ENCODE data around the gene LRP10. TPM values are rescaled to one million over a fixed set of nuclear protein-coding genes. Genes with fewer than 3 reads are reported as not detected.
A peak's percentile ranks its signal among the peaks of the same experiment; 100 is the strongest.

The LRP10 gene
- total RNA-seq, 2 experiments from 2014 or later, result 17.6 to 18.7 TPM

GRCh38 chr14:22886500-22887259 is 15.1 kb downstream of the LRP10 start:
- Mint-ChIP-seq H3K27me3 (no peaks in the 10 kb centered on the region), H3K4me3 (peak overlapping the region; percentile 80), H3K27ac (peak overlapping the region; percentile 80), H3K4me1 (peaks cover 42% of the 10 kb centered on the region), H3K9me3 (no peaks in the 10 kb centered on the region), H3K36me3 (no peaks in the 10 kb centered on the region)
- peak; percentile 76 for DNase-seq

- H3K9me3 Mint-ChIP-seq, result no peaks in the 10 kb centered on the region
- DNase-seq, result peak; percentile 18
Measured at GRCh38 chr14:22887260-22887989, 15.9 kb downstream of the LRP10 start.

GRCh38 chr14:22887990-22888378 is 16.4 kb downstream of the LRP10 start:
- Mint-ChIP-seq H3K4me3 (peak overlapping the region; percentile 80), H3K4me1 (peaks cover 35% of the 10 kb centered on the region), H3K27ac (peak overlapping the region; percentile 50), H3K36me3 (no peaks in the 10 kb centered on the region), H3K27me3 (no peaks in the 10 kb centered on the region), H3K9me3 (no peaks in the 10 kb centered on the region)
- peak; percentile 64 for DNase-seq

More at GRCh38 chr14:22887260-22887989, 15.9 kb downstream of the LRP10 start:
- peak overlapping the region; percentile 80 for H3K4me3 Mint-ChIP-seq
- peaks cover 37% of the 10 kb centered on the region for H3K4me1 Mint-ChIP-seq
- H3K36me3 Mint-ChIP-seq, result no peaks in the 10 kb centered on the region
- H3K27me3 Mint-ChIP-seq, result no peaks in the 10 kb centered on the region
- H3K27ac Mint-ChIP-seq, result peak overlapping the region; percentile 80

GRCh38 chr14:22888662-22889061 is 17.1 kb downstream of the LRP10 start:
- DNase-seq, result no peak
- Mint-ChIP-seq H3K4me3 (no peak overlapping the region), H3K36me3 (no peaks in the 10 kb centered on the region), H3K27ac (no peak overlapping the region), H3K27me3 (no peaks in the 10 kb centered on the region), H3K4me1 (peaks cover 30% of the 10 kb centered on the region), H3K9me3 (no peaks in the 10 kb centered on the region)

GRCh38 chr14:22890416-22890815 is 18.9 kb downstream of the LRP10 start:
- Mint-ChIP-seq H3K4me1 (peaks cover 22% of the 10 kb centered on the region), H3K27ac (no peak overlapping the region), H3K4me3 (no peak overlapping the region), H3K9me3 (no peaks in the 10 kb centered on the region), H3K36me3 (no peaks in the 10 kb centered on the region), H3K27me3 (no peaks in the 10 kb centered on the region)
- DNase-seq, result no peak

GRCh38 chr14:22892488-22892887 is 20.9 kb downstream of the LRP10 start:
- H3K4me1 Mint-ChIP-seq, result peaks cover 10% of the 10 kb centered on the region
- no peak overlapping the region for H3K27ac Mint-ChIP-seq
- no peak overlapping the region for H3K4me3 Mint-ChIP-seq

GRCh38 chr14:22893706-22894105 is 22.2 kb downstream of the LRP10 start:
- Mint-ChIP-seq H3K4me3 (no peak overlapping the region), H3K27me3 (no peaks in the 10 kb centered on the region), H3K36me3 (no peaks in the 10 kb centered on the region), H3K9me3 (no peaks in the 10 kb centered on the region), H3K4me1 (peaks cover 4% of the 10 kb centered on the region), H3K27ac (no peak overlapping the region)
- no peak for DNase-seq

More at GRCh38 chr14:22892488-22892887, 20.9 kb downstream of the LRP10 start:
- H3K27me3 Mint-ChIP-seq, result no peaks in the 10 kb centered on the region
- H3K9me3 Mint-ChIP-seq, result no peaks in the 10 kb centered on the region
- no peak for DNase-seq
- no peaks in the 10 kb centered on the region for H3K36me3 Mint-ChIP-seq

GRCh38 chr14:22895402-22895801 is 23.9 kb downstream of the LRP10 start:
- no peak overlapping the region for H3K27ac Mint-ChIP-seq
- H3K4me3 Mint-ChIP-seq, result no peak overlapping the region
- no peaks in the 10 kb centered on the region for H3K27me3 Mint-ChIP-seq
- no peaks in the 10 kb centered on the region for H3K36me3 Mint-ChIP-seq
- H3K9me3 Mint-ChIP-seq, result no peaks in the 10 kb centered on the region
- no peak for DNase-seq
- H3K4me1 Mint-ChIP-seq, result peaks cover 4% of the 10 kb centered on the region

GRCh38 chr14:22896356-22896755 is 24.8 kb downstream of the LRP10 start:
- no peak for DNase-seq
- no peaks in the 10 kb centered on the region for H3K27me3 Mint-ChIP-seq
- H3K4me1 Mint-ChIP-seq, result peaks cover 8% of the 10 kb centered on the region
- H3K9me3 Mint-ChIP-seq, result no peaks in the 10 kb centered on the region
- no peak overlapping the region for H3K27ac Mint-ChIP-seq
- peaks cover 3% of the 10 kb centered on the region for H3K36me3 Mint-ChIP-seq
- H3K4me3 Mint-ChIP-seq, result no peak overlapping the region

- no peaks in the 10 kb centered on the region for H3K9me3 Mint-ChIP-seq
- peaks cover 4% of the 10 kb centered on the region for H3K36me3 Mint-ChIP-seq
- H3K4me3 Mint-ChIP-seq, result no peak overlapping the region
- DNase-seq, result no peak
- no peak overlapping the region for H3K27ac Mint-ChIP-seq
- H3K4me1 Mint-ChIP-seq, result peaks cover 8% of the 10 kb centered on the region
- no peaks in the 10 kb centered on the region for H3K27me3 Mint-ChIP-seq
Measured at GRCh38 chr14:22896760-22897159, 25.2 kb downstream of the LRP10 start.

GRCh38 chr14:22897357-22897756 is 25.8 kb downstream of the LRP10 start:
- Mint-ChIP-seq H3K4me1 (peaks cover 8% of the 10 kb centered on the region), H3K27me3 (no peaks in the 10 kb centered on the region), H3K27ac (no peak overlapping the region), H3K9me3 (no peaks in the 10 kb centered on the region), H3K36me3 (peaks cover 4% of the 10 kb centered on the region), H3K4me3 (no peak overlapping the region)
- no peak for DNase-seq

GRCh38 chr14:22898302-22899090 is 27.0 kb downstream of the LRP10 start:
- H3K4me1 Mint-ChIP-seq, result peaks cover 8% of the 10 kb centered on the region
- peak overlapping the region; percentile 27 for H3K27ac Mint-ChIP-seq
- no peaks in the 10 kb centered on the region for H3K27me3 Mint-ChIP-seq
- no peak for DNase-seq
- peaks cover 4% of the 10 kb centered on the region for H3K36me3 Mint-ChIP-seq
- H3K9me3 Mint-ChIP-seq, result no peaks in the 10 kb centered on the region
- H3K4me3 Mint-ChIP-seq, result no peak overlapping the region

GRCh38 chr14:22900081-22900799 is 28.7 kb downstream of the LRP10 start:
- Mint-ChIP-seq H3K27ac (no peak overlapping the region), H3K27me3 (no peaks in the 10 kb centered on the region), H3K4me1 (peaks cover 10% of the 10 kb centered on the region), H3K9me3 (no peaks in the 10 kb centered on the region), H3K36me3 (peaks cover 13% of the 10 kb centered on the region), H3K4me3 (no peak overlapping the region)
- peak; percentile 26 for DNase-seq

GRCh38 chr14:22901799-22902198 is 30.3 kb downstream of the LRP10 start:
- no peak overlapping the region for H3K4me3 Mint-ChIP-seq
- no peak for DNase-seq
- H3K4me1 Mint-ChIP-seq, result peaks cover 10% of the 10 kb centered on the region
- peaks cover 25% of the 10 kb centered on the region for H3K36me3 Mint-ChIP-seq
- no peak overlapping the region for H3K27ac Mint-ChIP-seq
- H3K27me3 Mint-ChIP-seq, result no peaks in the 10 kb centered on the region
- H3K9me3 Mint-ChIP-seq, result no peaks in the 10 kb centered on the region
